Psoas muscle (tissue), 8 donors: ENCODE data around the gene FAM177B. TPM values are rescaled to one million over a fixed set of nuclear protein-coding genes. Genes with fewer than 3 reads are reported as not detected.

ENCODE experiments used
- ATAC-seq, 4 donors: fragments of 200-7000 bp; cut with Tn5 transposase; one replicate each; pipeline ENCODE4 v1.9.1; 2020; ENCODE audit warnings: moderate library complexity in 3 of 4, mild to moderate bottlenecking in 2 of 4
- DNase-seq, 2 donors: peaks; one replicate each; pipeline ENCODE4 v3.0.0-alpha.2; 2020
- H3K27ac ChIP-seq: fragments of 200-600 bp; one replicate; pipeline ENCODE4 v1.8.0; 2022
- H3K27me3 ChIP-seq, 3 donors: fragments of 200-600 bp in 1 of 3; one replicate each; pipeline versions ENCODE4 v1.6.1 to v1.8.0; 2013 to 2022; ENCODE audit warnings: low read length in 2 of 3, mild to moderate bottlenecking in 2 of 3, moderate library complexity in 1 of 3; ENCODE audit not compliant: insufficient read depth in 3 of 3
- H3K36me3 ChIP-seq, 2 donors: fragments of 200-600 bp in 1 of 2; one replicate each; pipeline versions ENCODE4 v1.6.1 to v1.8.0; 2013 to 2022; ENCODE audit warnings: low read depth in 1 of 2, mild to moderate bottlenecking in 1 of 2, moderate library complexity in 1 of 2; ENCODE audit not compliant: insufficient read depth in 1 of 2
- H3K4me1 ChIP-seq: fragments of 200-600 bp; one replicate; pipeline ENCODE4 v1.8.0; 2022
- H3K4me3 ChIP-seq: fragments of 200-600 bp; one replicate; pipeline ENCODE4 v1.8.0; 2022; ENCODE audit warnings: mild to moderate bottlenecking
- H3K9me3 ChIP-seq: fragments of 200-600 bp; one replicate; pipeline ENCODE4 v1.8.0; 2022
- CTCF ChIP-seq: fragments of 200-600 bp; IDR thresholded peaks from one replicate; pipeline ENCODE4 v1.8.0; 2022; ENCODE audit warnings: antibody characterized with exemption
- WGBS, 3 donors: extraction: QIAGEN DNeasy Blood & Tissue Kit; methylation state at CpG; one replicate each; pipeline versions ENCODE4 v1.1.6 to v1.1.7; 2013; 5-methylcytosine and 5-hydroxymethylcytosine counted together
- intact Hi-C, 2 donors: fragments of 100-400 bp; cut with DNase I; formaldehyde crosslinking; loops; one replicate each; pipeline versions ENCODE4 v1.11.0 to v1.14.2; 2022
- polyA plus RNA-seq, 3 donors: library from polyadenylated mRNA; stranded (reverse); fragments of 200-250 nt; gene quantifications; one replicate each; pipeline ENCODE4 v1.2.3, GENCODE V29; 2013
- total RNA-seq, 4 donors: library from RNA; stranded (reverse); fragmentation: NEBNext Ultra II Directional in 2 of 4; extraction: Animal tissue kit (Norgen Biotek cat#: 25700) in 2 of 4; gene quantifications; one replicate each; pipeline versions ENCODE4 v1.2.1 to v1.2.4, GENCODE V29; 2021 to 2023
- donor health status: healthy with polysubstance abuse.
- donor health status: DM: no; HTN: no; CAD: no; lungs with moderate emphysema.
- donor health status: Bipolar disorder and iron deficiency.
- donor health status: healthy.
- donor health status: DM: yes; HTN: yes; CAD: no.
- donor health status: DM: no; HTN: no; CAD: no.
- donor health status: DM: no; HTN: no; CAD: no.
- donor health status: DM: yes; HTN: yes; CAD: no.

The FAM177B gene
- total and polyA plus RNA-seq, 7 donors = 0.08 TPM; not detected in 6

DNA sequence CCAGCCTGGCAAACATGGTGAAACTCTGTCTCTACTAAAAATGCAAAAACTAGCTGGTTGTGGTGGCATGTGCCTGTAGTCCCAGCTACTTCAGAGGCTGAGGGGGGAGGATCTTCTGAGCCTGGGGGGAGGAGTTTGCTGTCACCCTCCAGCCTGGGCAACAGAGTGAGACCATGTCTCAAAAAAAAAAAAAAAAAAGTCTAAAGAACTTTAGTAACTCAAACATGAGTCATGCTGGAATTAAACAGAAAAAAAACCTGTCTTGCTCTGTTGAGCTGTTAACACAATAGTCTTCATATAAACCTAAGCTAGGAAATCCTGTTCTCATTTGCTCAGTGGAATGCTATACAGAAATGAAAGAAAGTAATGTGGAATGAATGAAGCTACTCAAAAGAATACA lies 61.1 kb downstream of the FAM177B start:
- no peak for DNase-seq
- H3K4me3 ChIP-seq = no peak overlapping the region
- H3K9me3 ChIP-seq = no peaks in the 10 kb centered on the region
- no peaks in the 10 kb centered on the region for H3K27me3 ChIP-seq
- no peaks in the 10 kb centered on the region for H3K4me1 ChIP-seq
- no peak overlapping the region for H3K27ac ChIP-seq
- no peaks in the 10 kb centered on the region for H3K36me3 ChIP-seq
- TF ChIP-seq CTCF = no peak
- intact Hi-C loops = loop anchor here in 1 of 2 donors (10.0 kb wide), 1 partner anchor 327 kb away; no protein-coding TSS in a partner anchor
- ATAC-seq = no peak

- H3K4me1 ChIP-seq = no peaks in the 10 kb centered on the region
- H3K36me3 ChIP-seq = no peaks in the 10 kb centered on the region
- H3K27ac ChIP-seq = no peak overlapping the region
- intact Hi-C loops = loop anchor here in 1 of 2 donors (10.0 kb wide), 1 partner anchor 326 kb away; no protein-coding TSS in a partner anchor
- 78 to 94% (median 88%) methylated on average over 4 of the region's 4 CpGs for WGBS, 3 donors
- no peak for DNase-seq
- no peak for TF ChIP-seq CTCF
- H3K4me3 ChIP-seq = no peak overlapping the region
- no peak for ATAC-seq
- no peaks in the 10 kb centered on the region for H3K9me3 ChIP-seq
- no peaks in the 10 kb centered on the region for H3K27me3 ChIP-seq
These were observed 62.0 kb downstream of the FAM177B start for GRCh38 chr1:222798975-222799374.

Other genes starting within 250 kb of the FAM177B start
- not detected for gene HHIPL2, start 189.1 kb upstream of the FAM177B start, total RNA-seq
- gene HHIPL2, start 189.1 kb upstream of the FAM177B start, polyA plus RNA-seq = under 1 TPM in 2 of 3 donors, not detected in 1; 0.04 TPM
- 1 to 10 TPM; 1.9 to 3.2 (median 2.6) TPM for gene TAF1A, start 147.3 kb upstream of the FAM177B start, total RNA-seq
- 1 to 10 TPM; 1.2 to 4.9 (median 4.3) TPM for gene TAF1A, start 147.3 kb upstream of the FAM177B start, polyA plus RNA-seq
- 10 to 100 TPM; 45.1 to 62.4 (median 56.1) TPM for gene MIA3, start 119.1 kb upstream of the FAM177B start, total RNA-seq
- 10 to 100 TPM; 23.3 to 41.5 (median 29.5) TPM for gene MIA3, start 119.1 kb upstream of the FAM177B start, polyA plus RNA-seq
- gene AIDA, start 24.7 kb upstream of the FAM177B start, total RNA-seq = 10 to 100 TPM; 36.8 to 40.3 (median 38.8) TPM
- 10 to 100 TPM; 17.8 to 57.9 (median 23.9) TPM for gene AIDA, start 24.7 kb upstream of the FAM177B start, polyA plus RNA-seq
- gene BROX, start 24.6 kb upstream of the FAM177B start, total RNA-seq = 10 to 100 TPM; 26.2 to 37.2 (median 30.8) TPM
- 10 to 100 TPM; 10.1 to 29.5 (median 14.0) TPM for gene BROX, start 24.6 kb upstream of the FAM177B start, polyA plus RNA-seq
- 1 to 10 TPM; 2.8 to 3.7 (median 3.3) TPM for gene DISP1, start 77.8 kb downstream of the FAM177B start, total RNA-seq
- gene DISP1, start 77.8 kb downstream of the FAM177B start, polyA plus RNA-seq = 1 to 10 TPM; 1.4 to 5.8 (median 2.3) TPM